ENCODE results near the gene DIP2B. TPM values are rescaled to one million over a fixed set of nuclear protein-coding genes. Genes with fewer than 3 reads are reported as not detected.

Gene DIP2B
- total and polyA plus RNA-seq, 2 donors from 2014 or later = 4.6 to 23.3 TPM

- intact Hi-C loops (cut with DNase I) = no loop called here
- no peak for TF ChIP-seq CTCF (IDR thresholded peaks at IDR 0.05; ENCODE audit: borderline replicate concordance, extremely low read depth, insufficient read depth)
- peaks cover 0 to 4% (median 0%) of the 10 kb centered on the region in 3 donors for H3K4me1 ChIP-seq (ENCODE audit: control insufficient read depth in 2 of 3, insufficient read depth in 2 of 3, low read depth in 1 of 3, low read length in 3 of 3)
- DNase-seq (no peak), FAIRE-seq (no peak)
- H3K27me3 ChIP-seq (ENCODE audit: control insufficient read depth, insufficient read depth, low read length) = no peaks in the 10 kb centered on the region
- no peaks in the 10 kb centered on the region for H3K9me3 ChIP-seq (ENCODE audit: control insufficient read depth in 2 of 3, insufficient read depth in 1 of 3, low read length in 3 of 3)
- no peak overlapping the region for H3K9ac ChIP-seq (ENCODE audit: low read length in 3 of 3)
- H3K36me3 ChIP-seq (ENCODE audit: control insufficient read depth in 2 of 3, insufficient read depth in 3 of 3, low read length in 3 of 3) = peaks cover 6 to 57% (median 26%) of the 10 kb centered on the region in 3 donors
- H3K27ac ChIP-seq (ENCODE audit: low read depth in 2 of 2, low read length in 2 of 2) = no peak overlapping the region
- no peak overlapping the region for H3K4me3 ChIP-seq (ENCODE audit: low read length in 3 of 3)
Measured at GRCh38 chr12:50723865-50724264, 219.1 kb downstream of the DIP2B start.

- peak; percentile 6 for FAIRE-seq
- no peak overlapping the region for H3K9ac ChIP-seq (ENCODE audit: low read length in 3 of 3)
Measured at GRCh38 chr12:50725011-50725942, 220.5 kb downstream of the DIP2B start.

GRCh38 chr12:50727466-50727865 lies 222.7 kb downstream of the DIP2B start:
- no peak for TF ChIP-seq CTCF (IDR thresholded peaks at IDR 0.05; ENCODE audit: borderline replicate concordance, extremely low read depth, insufficient read depth)
- intact Hi-C loops (cut with DNase I) = no loop called here
- Histone ChIP-seq H3K27ac (ENCODE audit: low read depth in 2 of 2, low read length in 2 of 2) (no peak overlapping the region), H3K27me3 (ENCODE audit: control insufficient read depth, insufficient read depth, low read length) (no peaks in the 10 kb centered on the region), H3K9me3 (ENCODE audit: control insufficient read depth in 2 of 3, insufficient read depth in 1 of 3, low read length in 3 of 3) (no peaks in the 10 kb centered on the region), H3K4me1 (ENCODE audit: control insufficient read depth in 2 of 3, insufficient read depth in 2 of 3, low read depth in 1 of 3, low read length in 3 of 3) (peaks cover 0 to 4% (median 0%) of the 10 kb centered on the region in 3 donors), H3K9ac (ENCODE audit: low read length in 3 of 3) (no peak overlapping the region), H3K4me3 (ENCODE audit: low read length in 3 of 3) (no peak overlapping the region), H3K36me3 (ENCODE audit: control insufficient read depth in 2 of 3, insufficient read depth in 3 of 3, low read length in 3 of 3) (peaks cover 0 to 58% (median 39%) of the 10 kb centered on the region in 3 donors)
- no peak for FAIRE-seq
- no peak for DNase-seq

More at GRCh38 chr12:50725011-50725942, 220.5 kb downstream of the DIP2B start:
- no peak for DNase-seq
- intact Hi-C loops (cut with DNase I) = no loop called here
- TF ChIP-seq CTCF (IDR thresholded peaks at IDR 0.05; ENCODE audit: borderline replicate concordance, extremely low read depth, insufficient read depth) = no peak
- no peaks in the 10 kb centered on the region for H3K9me3 ChIP-seq (ENCODE audit: control insufficient read depth in 2 of 3, insufficient read depth in 1 of 3, low read length in 3 of 3)
- no peak overlapping the region for H3K4me3 ChIP-seq (ENCODE audit: low read length in 3 of 3)
- H3K27me3 ChIP-seq (ENCODE audit: control insufficient read depth, insufficient read depth, low read length) = no peaks in the 10 kb centered on the region
- H3K27ac ChIP-seq (ENCODE audit: low read depth in 2 of 2, low read length in 2 of 2) = no peak overlapping the region
- H3K4me1 ChIP-seq (ENCODE audit: control insufficient read depth in 2 of 3, insufficient read depth in 2 of 3, low read depth in 1 of 3, low read length in 3 of 3) = peaks cover 0 to 4% (median 0%) of the 10 kb centered on the region in 3 donors
- peaks cover 5 to 53% (median 33%) of the 10 kb centered on the region in 3 donors for H3K36me3 ChIP-seq (ENCODE audit: control insufficient read depth in 2 of 3, insufficient read depth in 3 of 3, low read length in 3 of 3)
